IMR-90 (cell line): ENCODE results near the gene MLH1. TPM values are rescaled to one million over a fixed set of nuclear protein-coding genes. Genes with fewer than 3 reads are reported as not detected.

Experiments used
- ATAC-seq: fragments of 200-7000 bp; cut with Tn5 transposase; 2 replicates; pipeline ENCODE4 v1.9.1; 2020; ENCODE audit warnings: low read depth, mild to moderate bottlenecking, moderate library complexity
- BruUV-seq: library from RNA; stranded (reverse); fragments of 400-500 nt; replicated peaks from 2 replicates; lab custom pipeline; 2021; lab: Mats Ljungman, UMichigan
- CTCF ChIA-PET: fragments of 300-600 bp; formaldehyde crosslinking; extraction: SDS; loops from one replicate; lab custom pipeline; 2021; ENCODE audit warnings: antibody characterized with exemption; lab: Yijun Ruan, JAX
- POLR2A ChIA-PET: fragments of 300-600 bp; sonication (Branson Sonifier 250); formaldehyde crosslinking; loops from one replicate; lab custom pipeline; 2022; ENCODE audit warnings: antibody characterized with exemption; ENCODE audit not compliant: unreplicated experiment; lab: Charles Lee
- DNase-seq: peaks from one replicate; pipeline ENCODE4 v3.0.0; 2013
- H2AFZ ChIP-seq: replicated peaks from 2 replicates; pipeline ENCODE3; 2013; ENCODE audit warnings: low read length, mild to moderate bottlenecking; ENCODE audit not compliant: poor library complexity
- H2AK5ac ChIP-seq: 2 replicates; pipeline ENCODE4 v1.6.1; 2013; ENCODE audit warnings: low read depth, low read length, inconsistent platforms
- H2AK9ac ChIP-seq: replicated peaks from 2 replicates; pipeline ENCODE3; 2013; ENCODE audit warnings: mild to moderate bottlenecking, low read depth, low read length, moderate library complexity; ENCODE audit not compliant: poor library complexity
- H2BK120ac ChIP-seq: 2 replicates; pipeline ENCODE4 v1.6.1; 2013; ENCODE audit warnings: low read depth, low read length, inconsistent platforms
- H2BK15ac ChIP-seq: 3 replicates; pipeline ENCODE4 v1.6.1; 2013; ENCODE audit warnings: low read depth, low read length, inconsistent platforms
- H2BK20ac ChIP-seq: 2 replicates; pipeline ENCODE4 v1.6.1; 2013; ENCODE audit warnings: low read depth, mild to moderate bottlenecking, inconsistent platforms, low read length, moderate library complexity
- H2BK5ac ChIP-seq: 2 replicates; pipeline ENCODE4 v1.6.1; 2013; ENCODE audit warnings: mild to moderate bottlenecking, low read depth, low read length, inconsistent platforms; ENCODE audit not compliant: poor library complexity, severe bottlenecking
- H3K14ac ChIP-seq: replicated peaks from 2 replicates; pipeline ENCODE4 v1.6.1; 2013; ENCODE audit warnings: low read depth, low read length, inconsistent platforms
- H3K18ac ChIP-seq: 2 replicates; pipeline ENCODE4 v1.6.1; 2013; ENCODE audit warnings: low read depth, low read length, control low read depth
- H3K23ac ChIP-seq: 2 replicates; pipeline ENCODE4 v1.6.1; 2013; ENCODE audit warnings: low read depth, low read length, inconsistent platforms
- H3K27ac ChIP-seq: 2 replicates; pipeline ENCODE4 v1.5.1; 2013; ENCODE audit warnings: mild to moderate bottlenecking, control low read depth, low read length; ENCODE audit not compliant: insufficient read depth
- H3K27me3 ChIP-seq: 2 replicates; pipeline ENCODE4 v1.6.1; 2013; ENCODE audit warnings: low read length; ENCODE audit not compliant: control insufficient read depth, insufficient read depth
- H3K36me3 ChIP-seq: 2 replicates; pipeline ENCODE4 v1.6.1; 2013; ENCODE audit warnings: low read length, mixed read lengths; ENCODE audit not compliant: control insufficient read depth, insufficient read depth
- H3K4ac ChIP-seq: 2 replicates; pipeline ENCODE4 v1.6.1; 2013; ENCODE audit warnings: low read depth, low read length, inconsistent platforms
- H3K4me1 ChIP-seq: 2 replicates; pipeline ENCODE4 v1.6.1; 2013; ENCODE audit warnings: low read length, mixed read lengths; ENCODE audit not compliant: control insufficient read depth, insufficient read depth
- H3K4me2 ChIP-seq: 2 replicates; pipeline ENCODE4 v1.6.1; 2013; ENCODE audit warnings: low read depth, mild to moderate bottlenecking, control low read depth, low read length, moderate library complexity
- H3K4me3 ChIP-seq: 2 replicates; pipeline ENCODE4 v1.5.1; 2013; ENCODE audit warnings: low read depth, mild to moderate bottlenecking, control low read depth, low read length, moderate library complexity; ENCODE audit not compliant: insufficient read depth
- H3K56ac ChIP-seq: 2 replicates; pipeline ENCODE4 v1.6.1; 2013; ENCODE audit warnings: low read length, inconsistent platforms; ENCODE audit not compliant: insufficient read depth; ENCODE audit errors: extremely low read depth
- H3K79me1 ChIP-seq, 2 experiments: 2 replicates each; pipeline ENCODE4 v1.6.1; 2013; ENCODE audit warnings: low read length in 2 of 2, inconsistent platforms in 1 of 2, low read depth in 1 of 2
- H3K9ac ChIP-seq: 2 replicates; pipeline ENCODE4 v1.6.1; 2013; ENCODE audit warnings: low read depth, low read length, control low read depth
- H3K9me1 ChIP-seq: 2 replicates; pipeline ENCODE4 v1.6.1; 2013; ENCODE audit warnings: low read length, inconsistent platforms; ENCODE audit not compliant: insufficient read depth
- H3K9me3 ChIP-seq: 2 replicates; pipeline ENCODE4 v1.6.1; 2013; ENCODE audit warnings: low read length; ENCODE audit not compliant: control insufficient read depth, insufficient read depth
- H4K20me1 ChIP-seq: 2 replicates; pipeline ENCODE4 v1.6.1; 2013; ENCODE audit warnings: low read length, inconsistent platforms; ENCODE audit not compliant: insufficient read depth
- H4K5ac ChIP-seq: 2 replicates; pipeline ENCODE4 v1.6.1; 2013; ENCODE audit warnings: mild to moderate bottlenecking, low read depth, low read length, control low read depth
- H4K8ac ChIP-seq, 2 experiments: 2 replicates each; pipeline ENCODE4 v1.6.1; 2013; ENCODE audit warnings: low read depth in 2 of 2, low read length in 2 of 2, control low read depth in 1 of 2, inconsistent platforms in 1 of 2
- H4K91ac ChIP-seq: 2 replicates; pipeline ENCODE4 v1.6.1; 2013; ENCODE audit warnings: low read depth, low read length, inconsistent platforms; ENCODE audit not compliant: insufficient read depth
- CEBPB ChIP-seq: IDR thresholded peaks from 2 replicates; pipeline ENCODE4 v1.6.1; 2012; ENCODE audit warnings: low read depth, low read length, improper control_type of control experiment
- CHD1 ChIP-seq: IDR thresholded peaks from 2 replicates; pipeline ENCODE4 v1.6.1; 2012; ENCODE audit warnings: low read depth, low read length, improper control_type of control experiment
- ELK1 ChIP-seq: fragments of 150-350 bp; IDR thresholded peaks from 2 replicates; pipeline ENCODE4 v1.6.1; 2016; ENCODE audit warnings: low read depth, mild to moderate bottlenecking, low read length, moderate library complexity, borderline replicate concordance
- MAFK ChIP-seq: IDR thresholded peaks from 2 replicates; pipeline ENCODE4 v1.6.1; 2012; ENCODE audit warnings: low read depth, low read length, improper control_type of control experiment
- MAZ ChIP-seq: IDR thresholded peaks from 2 replicates; pipeline ENCODE4 v1.6.1; 2012; ENCODE audit warnings: low read depth, mild to moderate bottlenecking, low read length, improper control_type of control experiment, moderate library complexity, borderline replicate concordance
- MXI1 ChIP-seq: IDR thresholded peaks from 2 replicates; pipeline ENCODE4 v1.6.1; 2012; ENCODE audit warnings: low read depth, mild to moderate bottlenecking, low read length, moderate library complexity, borderline replicate concordance
- NFE2L2 ChIP-seq: fragments of 150-350 bp; IDR thresholded peaks from 2 replicates; pipeline ENCODE4 v1.6.1; 2016; ENCODE audit warnings: low read depth, mild to moderate bottlenecking, low read length
- POLR2A ChIP-seq: IDR thresholded peaks from 2 replicates; pipeline ENCODE4 v1.6.1; 2012; ENCODE audit warnings: mild to moderate bottlenecking, low read depth, low read length
- RAD21 ChIP-seq: IDR thresholded peaks from 2 replicates; pipeline ENCODE4 v1.6.1; 2012; ENCODE audit warnings: low read length, improper control_type of control experiment
- RCOR1 ChIP-seq: IDR thresholded peaks from 2 replicates; pipeline ENCODE4 v1.6.1; 2012; ENCODE audit warnings: mild to moderate bottlenecking, low read length, improper control_type of control experiment; ENCODE audit not compliant: insufficient replicate concordance
- RFX5 ChIP-seq: IDR thresholded peaks from 2 replicates; pipeline ENCODE4 v1.8.0; 2012; ENCODE audit warnings: low read depth, mild to moderate bottlenecking, low read length, moderate library complexity
- SMC3 ChIP-seq: fragments of 150-350 bp; IDR thresholded peaks from 2 replicates; pipeline ENCODE4 v1.6.1; 2016; ENCODE audit warnings: low read depth, mild to moderate bottlenecking, antibody characterized with exemption, low read length, moderate library complexity
- USF2 ChIP-seq: fragments of 150-350 bp; IDR thresholded peaks from 2 replicates; pipeline ENCODE4 v1.6.1; 2017; ENCODE audit warnings: mild to moderate bottlenecking, antibody characterized with exemption, low read length, low read depth
- WGBS, 2 experiments: methylation state at CpG; one replicate each; pipeline versions ENCODE4 v1.1.5 to v1.1.7; 2013; ENCODE audit warnings: missing lambda C conversion rate in 2 of 2; ENCODE audit not compliant: insufficient read length in 1 of 2; ENCODE audit errors: extremely low coverage in 2 of 2; 5-methylcytosine and 5-hydroxymethylcytosine counted together
- dilution Hi-C: fragments of 300-500 bp; cut with HindIII; formaldehyde crosslinking; loops from one replicate; pipeline ENCODE4 v1.14.3; 2018; ENCODE audit warnings: low sequenced_read_pairs; ENCODE audit not compliant: unreplicated experiment
- in situ Hi-C: fragments of 300-500 bp; cut with MboI; formaldehyde crosslinking; loops from 3 replicates; pipeline ENCODE4 v1.14.3; 2019; ENCODE audit warnings: low sequenced_read_pairs, inconsistent platforms, mixed read lengths
- intact Hi-C: fragments of 100-400 bp; cut with micrococcal nuclease; formaldehyde crosslinking; loops from 2 replicates; pipeline ENCODE4 v1.10.0; 2022
- polyA plus RNA-seq, 3 experiments: library from polyadenylated mRNA; depleted of rRNA; stranded (reverse); fragments of >200 nt; gene quantifications; 2 replicates each; pipeline ENCODE4 v1.2.3, GENCODE V29; 2012; ENCODE audit warnings: low replicate concordance in 1 of 3
- total RNA-seq: library from RNA; depleted of rRNA; stranded (reverse); fragments of >200 nt; gene quantifications from 2 replicates; pipeline ENCODE4 v1.2.3, GENCODE V29; 2012

MLH1 gene
- total and polyA plus RNA-seq, 2 of the 4 experiments (the other 2 are of a cell fraction): 30.2 to 54.1 TPM

GRCh38 chr3:37067577-37067976, 74.3 kb downstream of the MLH1 start:
- no peak for DNase-seq
- H3K36me3 ChIP-seq: peaks cover 18% of the 10 kb centered on the region
- ATAC-seq: no peak
- peaks cover 22 to 30% of the 10 kb centered on the region in 2 experiments for H3K79me1 ChIP-seq
- no CpG with 5 or more reads among the region's 3 CpGs for WGBS, 2 experiments
- H2BK5ac ChIP-seq: no peak overlapping the region
- no peak overlapping the region for H2BK20ac ChIP-seq
- no TSS peak for BruUV-seq
- no peak overlapping the region for H3K4me3 ChIP-seq
- ChIA-PET POLR2A (no interaction called here), CTCF (no interaction called here)
- no peak overlapping the region for H2BK120ac ChIP-seq
- H2BK15ac ChIP-seq: no peak overlapping the region
- peaks cover 7% of the 10 kb centered on the region for H3K9me1 ChIP-seq
- in situ Hi-C loops: no loop called here
- no peak overlapping the region for H3K23ac ChIP-seq
- H3K27ac ChIP-seq: no peak overlapping the region
- H4K20me1 ChIP-seq: no peaks in the 10 kb centered on the region
- TF ChIP-seq NFE2L2 (no peak), RCOR1 (no peak), USF2 (no peak), RFX5 (no peak), CEBPB (no peak), MAFK (no peak), SMC3 (no peak), CHD1 (no peak), MXI1 (no peak), POLR2A (no peak), RAD21 (no peak), ELK1 (no peak), MAZ (no peak)
- no peak overlapping the region for H3K18ac ChIP-seq
- no peak overlapping the region for H2AK9ac ChIP-seq
- H2AFZ ChIP-seq: no peak overlapping the region
- no peak overlapping the region for H3K9ac ChIP-seq
- intact Hi-C loops: no loop called here
- no peak overlapping the region for H3K56ac ChIP-seq
- H3K4me2 ChIP-seq: no peak overlapping the region
- H4K91ac ChIP-seq: no peak overlapping the region
- H3K9me3 ChIP-seq: no peaks in the 10 kb centered on the region
- H3K4me1 ChIP-seq: peaks cover 7% of the 10 kb centered on the region
- H4K8ac ChIP-seq: no peak overlapping the region
- H3K14ac ChIP-seq: no peak overlapping the region
- no peaks in the 10 kb centered on the region for H3K27me3 ChIP-seq
- no peak overlapping the region for H4K5ac ChIP-seq
- no peak overlapping the region for H2AK5ac ChIP-seq
- dilution Hi-C loops: no loop called here
- no peak overlapping the region for H3K4ac ChIP-seq
